ENCODE results near the gene PLCD1. TPM values are rescaled to one million over a fixed set of nuclear protein-coding genes. Genes with fewer than 3 reads are reported as not detected.

Gene PLCD1
- total and polyA plus RNA-seq, 2 experiments from 2014 or later, result 16.0 to 24.4 TPM

GRCh38 chr3:38017445-38018295, 11.8 kb downstream of the PLCD1 start (continued):
- no peak for TF ChIP-seq ETS1 (IDR thresholded peaks at IDR 0.05)

GRCh38 chr3:38016847-38017444, 12.5 kb downstream of the PLCD1 start:
- Mint-ChIP-seq H3K27me3 (ENCODE audit: insufficient read depth, low read depth, poor library complexity) (peaks cover 15% of the 10 kb centered on the region), H3K27ac (no peak overlapping the region), H3K4me1 (no peaks in the 10 kb centered on the region), H3K9me3 (no peaks in the 10 kb centered on the region), H3K4me3 (no peak overlapping the region), H3K36me3 (ENCODE audit: low read depth) (peaks cover 28% of the 10 kb centered on the region)
- Histone ChIP-seq H3K4me3 (no peak overlapping the region), H3K36me3 (ENCODE audit: insufficient read depth) (0 out of 2 replicates have a peak, but pooled peaks cover 3% of the 10 kb centered on the region), H3K27me3 (ENCODE audit: insufficient read depth) (no peaks in the 10 kb centered on the region), H3K4me2 (no peak overlapping the region), H2AFZ (no peak overlapping the region), H3K9me2 (ENCODE audit: insufficient read depth) (no peaks in the 10 kb centered on the region), H3F3A (replicated peaks; ENCODE audit: low read depth) (no peaks in the 10 kb centered on the region), H3K27ac (ENCODE audit: low read depth) (no peak overlapping the region), H3K79me2 (replicated peaks; ENCODE audit: insufficient read depth) (no peaks in the 10 kb centered on the region), H3K4me1 (ENCODE audit: insufficient read depth) (no peaks in the 10 kb centered on the region), H4K20me1 (replicated peaks; ENCODE audit: insufficient read depth) (no peaks in the 10 kb centered on the region; the same call in 1 of the 2 replicates)
- ATAC-seq (no peak), DNase-seq (ENCODE audit: low spot score) (no peak)
- TF ChIP-seq CREB1 (CRISPR knock-in tag; IDR thresholded peaks at IDR 0.05; ENCODE audit: low read depth) (no peak), JUNB (IDR thresholded peaks at IDR 0.05; ENCODE audit: unreplicated experiment) (no peak), ETS1 (IDR thresholded peaks at IDR 0.05) (no peak), ZNF114 (CRISPR knock-in tag; IDR thresholded peaks at IDR 0.05) (no peak), STAT1 (IDR thresholded peaks at IDR 0.05; ENCODE audit: unreplicated experiment) (no peak), EZH2 (IDR thresholded peaks at IDR 0.05; ENCODE audit: low read depth, unreplicated experiment) (no peak), ZNF331 (CRISPR knock-in tag; IDR thresholded peaks at IDR 0.05; ENCODE audit: low read depth) (no peak), NANOG (IDR thresholded peaks at IDR 0.05; ENCODE audit: borderline replicate concordance) (no peak), EZH2phosphoT487 (IDR thresholded peaks at IDR 0.05; ENCODE audit: unreplicated experiment) (no peak)
- TF ChIP-seq, protein P1, sequence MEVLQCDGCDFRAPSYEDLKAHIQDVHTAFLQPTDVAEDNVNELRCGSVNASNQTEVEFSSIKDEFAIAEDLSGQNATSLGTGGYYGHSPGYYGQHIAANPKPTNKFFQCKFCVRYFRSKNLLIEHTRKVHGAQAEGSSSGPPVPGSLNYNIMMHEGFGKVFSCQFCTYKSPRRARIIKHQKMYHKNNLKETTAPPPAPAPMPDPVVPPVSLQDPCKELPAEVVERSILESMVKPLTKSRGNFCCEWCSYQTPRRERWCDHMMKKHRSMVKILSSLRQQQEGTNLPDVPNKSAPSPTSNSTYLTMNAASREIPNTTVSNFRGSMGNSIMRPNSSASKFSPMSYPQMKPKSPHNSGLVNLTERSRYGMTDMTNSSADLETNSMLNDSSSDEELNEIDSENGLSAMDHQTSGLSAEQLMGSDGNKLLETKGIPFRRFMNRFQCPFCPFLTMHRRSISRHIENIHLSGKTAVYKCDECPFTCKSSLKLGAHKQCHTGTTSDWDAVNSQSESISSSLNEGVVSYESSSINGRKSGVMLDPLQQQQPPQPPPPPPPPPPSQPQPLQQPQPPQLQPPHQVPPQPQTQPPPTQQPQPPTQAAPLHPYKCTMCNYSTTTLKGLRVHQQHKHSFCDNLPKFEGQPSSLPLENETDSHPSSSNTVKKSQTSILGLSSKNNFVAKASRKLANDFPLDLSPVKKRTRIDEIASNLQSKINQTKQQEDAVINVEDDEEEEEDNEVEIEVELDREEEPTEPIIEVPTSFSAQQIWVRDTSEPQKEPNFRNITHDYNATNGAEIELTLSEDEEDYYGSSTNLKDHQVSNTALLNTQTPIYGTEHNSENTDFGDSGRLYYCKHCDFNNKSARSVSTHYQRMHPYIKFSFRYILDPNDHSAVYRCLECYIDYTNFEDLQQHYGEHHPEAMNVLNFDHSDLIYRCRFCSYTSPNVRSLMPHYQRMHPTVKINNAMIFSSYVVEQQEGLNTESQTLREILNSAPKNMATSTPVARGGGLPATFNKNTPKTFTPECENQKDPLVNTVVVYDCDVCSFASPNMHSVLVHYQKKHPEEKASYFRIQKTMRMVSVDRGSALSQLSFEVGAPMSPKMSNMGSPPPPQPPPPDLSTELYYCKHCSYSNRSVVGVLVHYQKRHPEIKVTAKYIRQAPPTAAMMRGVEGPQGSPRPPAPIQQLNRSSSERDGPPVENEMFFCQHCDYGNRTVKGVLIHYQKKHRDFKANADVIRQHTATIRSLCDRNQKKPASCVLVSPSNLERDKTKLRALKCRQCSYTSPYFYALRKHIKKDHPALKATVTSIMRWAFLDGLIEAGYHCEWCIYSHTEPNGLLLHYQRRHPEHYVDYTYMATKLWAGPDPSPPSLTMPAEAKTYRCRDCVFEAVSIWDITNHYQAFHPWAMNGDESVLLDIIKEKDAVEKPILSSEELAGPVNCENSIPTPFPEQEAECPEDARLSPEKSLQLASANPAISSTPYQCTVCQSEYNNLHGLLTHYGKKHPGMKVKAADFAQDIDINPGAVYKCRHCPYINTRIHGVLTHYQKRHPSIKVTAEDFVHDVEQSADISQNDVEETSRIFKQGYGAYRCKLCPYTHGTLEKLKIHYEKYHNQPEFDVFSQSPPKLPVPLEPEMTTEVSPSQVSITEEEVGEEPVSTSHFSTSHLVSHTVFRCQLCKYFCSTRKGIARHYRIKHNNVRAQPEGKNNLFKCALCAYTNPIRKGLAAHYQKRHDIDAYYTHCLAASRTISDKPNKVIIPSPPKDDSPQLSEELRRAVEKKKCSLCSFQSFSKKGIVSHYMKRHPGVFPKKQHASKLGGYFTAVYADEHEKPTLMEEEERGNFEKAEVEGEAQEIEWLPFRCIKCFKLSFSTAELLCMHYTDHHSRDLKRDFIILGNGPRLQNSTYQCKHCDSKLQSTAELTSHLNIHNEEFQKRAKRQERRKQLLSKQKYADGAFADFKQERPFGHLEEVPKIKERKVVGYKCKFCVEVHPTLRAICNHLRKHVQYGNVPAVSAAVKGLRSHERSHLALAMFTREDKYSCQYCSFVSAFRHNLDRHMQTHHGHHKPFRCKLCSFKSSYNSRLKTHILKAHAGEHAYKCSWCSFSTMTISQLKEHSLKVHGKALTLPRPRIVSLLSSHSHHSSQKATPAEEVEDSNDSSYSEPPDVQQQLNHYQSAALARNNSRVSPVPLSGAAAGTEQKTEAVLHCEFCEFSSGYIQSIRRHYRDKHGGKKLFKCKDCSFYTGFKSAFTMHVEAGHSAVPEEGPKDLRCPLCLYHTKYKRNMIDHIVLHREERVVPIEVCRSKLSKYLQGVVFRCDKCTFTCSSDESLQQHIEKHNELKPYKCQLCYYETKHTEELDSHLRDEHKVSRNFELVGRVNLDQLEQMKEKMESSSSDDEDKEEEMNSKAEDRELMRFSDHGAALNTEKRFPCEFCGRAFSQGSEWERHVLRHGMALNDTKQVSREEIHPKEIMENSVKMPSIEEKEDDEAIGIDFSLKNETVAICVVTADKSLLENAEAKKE (CRISPR knock-in tag; IDR thresholded peaks at IDR 0.05), result no peak
- TF ChIP-seq, protein P2, sequence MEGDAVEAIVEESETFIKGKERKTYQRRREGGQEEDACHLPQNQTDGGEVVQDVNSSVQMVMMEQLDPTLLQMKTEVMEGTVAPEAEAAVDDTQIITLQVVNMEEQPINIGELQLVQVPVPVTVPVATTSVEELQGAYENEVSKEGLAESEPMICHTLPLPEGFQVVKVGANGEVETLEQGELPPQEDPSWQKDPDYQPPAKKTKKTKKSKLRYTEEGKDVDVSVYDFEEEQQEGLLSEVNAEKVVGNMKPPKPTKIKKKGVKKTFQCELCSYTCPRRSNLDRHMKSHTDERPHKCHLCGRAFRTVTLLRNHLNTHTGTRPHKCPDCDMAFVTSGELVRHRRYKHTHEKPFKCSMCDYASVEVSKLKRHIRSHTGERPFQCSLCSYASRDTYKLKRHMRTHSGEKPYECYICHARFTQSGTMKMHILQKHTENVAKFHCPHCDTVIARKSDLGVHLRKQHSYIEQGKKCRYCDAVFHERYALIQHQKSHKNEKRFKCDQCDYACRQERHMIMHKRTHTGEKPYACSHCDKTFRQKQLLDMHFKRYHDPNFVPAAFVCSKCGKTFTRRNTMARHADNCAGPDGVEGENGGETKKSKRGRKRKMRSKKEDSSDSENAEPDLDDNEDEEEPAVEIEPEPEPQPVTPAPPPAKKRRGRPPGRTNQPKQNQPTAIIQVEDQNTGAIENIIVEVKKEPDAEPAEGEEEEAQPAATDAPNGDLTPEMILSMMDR (conservative IDR thresholded peaks at IDR 0.05; ENCODE audit: low read depth in 2 of 2), result no peak
